ENCODE data around the gene ANKRD63. TPM values are rescaled to one million over a fixed set of nuclear protein-coding genes. Genes with fewer than 3 reads are reported as not detected.

ANKRD63 gene
- polyA plus RNA-seq, 1 of the 3 experiments (the other 2 are of a cell fraction) = not detected

- TF ChIP-seq, protein P1, sequence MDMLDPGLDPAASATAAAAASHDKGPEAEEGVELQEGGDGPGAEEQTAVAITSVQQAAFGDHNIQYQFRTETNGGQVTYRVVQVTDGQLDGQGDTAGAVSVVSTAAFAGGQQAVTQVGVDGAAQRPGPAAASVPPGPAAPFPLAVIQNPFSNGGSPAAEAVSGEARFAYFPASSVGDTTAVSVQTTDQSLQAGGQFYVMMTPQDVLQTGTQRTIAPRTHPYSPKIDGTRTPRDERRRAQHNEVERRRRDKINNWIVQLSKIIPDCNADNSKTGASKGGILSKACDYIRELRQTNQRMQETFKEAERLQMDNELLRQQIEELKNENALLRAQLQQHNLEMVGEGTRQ (IDR thresholded peaks at IDR 0.05; ENCODE audit: borderline replicate concordance, low read depth, low read length) = no peak
- TF ChIP-seq EP300 (IDR thresholded peaks at IDR 0.05; ENCODE audit: borderline replicate concordance in 1 of 2, low read depth in 1 of 2, low read length in 1 of 2) (no peak), GABPA (IDR thresholded peaks at IDR 0.05; ENCODE audit: low read depth) (no peak), CHD2 (IDR thresholded peaks at IDR 0.05; ENCODE audit: low read length, partially characterized antibody) (no peak), TAF1 (IDR thresholded peaks at IDR 0.05; ENCODE audit: borderline replicate concordance, low read depth, low read length) (no peak)
- TF ChIP-seq, protein P2, sequence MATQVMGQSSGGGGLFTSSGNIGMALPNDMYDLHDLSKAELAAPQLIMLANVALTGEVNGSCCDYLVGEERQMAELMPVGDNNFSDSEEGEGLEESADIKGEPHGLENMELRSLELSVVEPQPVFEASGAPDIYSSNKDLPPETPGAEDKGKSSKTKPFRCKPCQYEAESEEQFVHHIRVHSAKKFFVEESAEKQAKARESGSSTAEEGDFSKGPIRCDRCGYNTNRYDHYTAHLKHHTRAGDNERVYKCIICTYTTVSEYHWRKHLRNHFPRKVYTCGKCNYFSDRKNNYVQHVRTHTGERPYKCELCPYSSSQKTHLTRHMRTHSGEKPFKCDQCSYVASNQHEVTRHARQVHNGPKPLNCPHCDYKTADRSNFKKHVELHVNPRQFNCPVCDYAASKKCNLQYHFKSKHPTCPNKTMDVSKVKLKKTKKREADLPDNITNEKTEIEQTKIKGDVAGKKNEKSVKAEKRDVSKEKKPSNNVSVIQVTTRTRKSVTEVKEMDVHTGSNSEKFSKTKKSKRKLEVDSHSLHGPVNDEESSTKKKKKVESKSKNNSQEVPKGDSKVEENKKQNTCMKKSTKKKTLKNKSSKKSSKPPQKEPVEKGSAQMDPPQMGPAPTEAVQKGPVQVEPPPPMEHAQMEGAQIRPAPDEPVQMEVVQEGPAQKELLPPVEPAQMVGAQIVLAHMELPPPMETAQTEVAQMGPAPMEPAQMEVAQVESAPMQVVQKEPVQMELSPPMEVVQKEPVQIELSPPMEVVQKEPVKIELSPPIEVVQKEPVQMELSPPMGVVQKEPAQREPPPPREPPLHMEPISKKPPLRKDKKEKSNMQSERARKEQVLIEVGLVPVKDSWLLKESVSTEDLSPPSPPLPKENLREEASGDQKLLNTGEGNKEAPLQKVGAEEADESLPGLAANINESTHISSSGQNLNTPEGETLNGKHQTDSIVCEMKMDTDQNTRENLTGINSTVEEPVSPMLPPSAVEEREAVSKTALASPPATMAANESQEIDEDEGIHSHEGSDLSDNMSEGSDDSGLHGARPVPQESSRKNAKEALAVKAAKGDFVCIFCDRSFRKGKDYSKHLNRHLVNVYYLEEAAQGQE (IDR thresholded peaks at IDR 0.05; ENCODE audit: low read depth, low read length) = no peak
Measured at GRCh38 chr15:40273428-40273827, 9.4 kb downstream of the ANKRD63 start (continued).

DNA sequence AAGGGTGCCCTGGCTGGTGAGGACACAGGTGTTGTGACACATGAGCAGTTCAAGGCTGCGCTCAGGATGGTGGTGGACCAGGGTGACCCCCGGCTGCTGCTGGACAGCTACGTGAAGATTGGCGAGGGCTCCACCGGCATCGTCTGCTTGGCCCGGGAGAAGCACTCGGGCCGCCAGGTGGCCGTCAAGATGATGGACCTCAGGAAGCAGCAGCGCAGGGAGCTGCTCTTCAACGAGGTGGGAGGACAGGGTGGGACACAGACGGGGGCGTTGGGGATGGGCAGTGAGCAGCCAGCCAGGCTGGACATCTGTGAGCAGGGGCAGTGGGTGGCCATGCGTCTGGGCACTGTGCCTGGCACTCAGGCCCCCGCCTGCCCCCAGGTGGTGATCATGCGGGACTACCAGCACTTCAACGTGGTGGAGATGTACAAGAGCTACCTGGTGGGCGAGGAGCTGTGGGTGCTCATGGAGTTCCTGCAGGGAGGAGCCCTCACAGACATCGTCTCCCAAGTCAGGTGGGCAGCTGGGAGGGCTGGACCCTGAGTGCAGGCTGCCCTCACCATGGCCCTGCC, 10.3 kb downstream of the ANKRD63 start:
- CTCF ChIA-PET = interaction anchor here (0.9 to 25.6 kb wide), 13 partner anchors 9 to 241 kb away, joined by 3 to 868 read pairs (median 70); partner anchors contain the start of genes ANKRD63, BMF, CCDC9B and INAFM2

More for the DNA sequence above, 10.3 kb downstream of the ANKRD63 start:
- Histone ChIP-seq H3K27ac (ENCODE audit: low read depth in 2 of 2, low read length in 1 of 2) (no peak overlapping the region), H3K4me1 (ENCODE audit: control insufficient read depth in 1 of 2, insufficient read depth in 2 of 2, low read depth in 1 of 2, low read length in 1 of 2) (peaks cover 2 to 3% of the 10 kb centered on the region in 2 experiments; a peak in 1 of 4 replicates), H3F3A (replicated peaks; ENCODE audit: insufficient read depth) (no peaks in the 10 kb centered on the region), H3K4me2 (no peak overlapping the region), H2AFZ (ENCODE audit: low read depth) (no peak overlapping the region), H3K9me3 (no peaks in the 10 kb centered on the region), H3K9me2 (no peaks in the 10 kb centered on the region), H3K27me3 (ENCODE audit: insufficient read depth) (no peaks in the 10 kb centered on the region), H3K79me2 (ENCODE audit: insufficient read depth) (no peaks in the 10 kb centered on the region), H3K36me3 (replicated peaks in 1 of 2; ENCODE audit: control insufficient read depth in 1 of 2, insufficient read depth in 2 of 2, low read length in 1 of 2) (no peaks in the 10 kb centered on the region), H4K20me1 (ENCODE audit: insufficient read depth) (no peaks in the 10 kb centered on the region), H3K9ac (no peak overlapping the region), H3K4me3 (ENCODE audit: low read depth in 2 of 2, low read length in 1 of 2) (no peak overlapping the region)
- POLR2A ChIA-PET = no interaction called here
- no peak for DNase-seq
- WGBS (ENCODE audit: low lambda C conversion rate) = 85% methylated on average over 12 of the region's 20 CpGs
- TF ChIP-seq, protein P3, sequence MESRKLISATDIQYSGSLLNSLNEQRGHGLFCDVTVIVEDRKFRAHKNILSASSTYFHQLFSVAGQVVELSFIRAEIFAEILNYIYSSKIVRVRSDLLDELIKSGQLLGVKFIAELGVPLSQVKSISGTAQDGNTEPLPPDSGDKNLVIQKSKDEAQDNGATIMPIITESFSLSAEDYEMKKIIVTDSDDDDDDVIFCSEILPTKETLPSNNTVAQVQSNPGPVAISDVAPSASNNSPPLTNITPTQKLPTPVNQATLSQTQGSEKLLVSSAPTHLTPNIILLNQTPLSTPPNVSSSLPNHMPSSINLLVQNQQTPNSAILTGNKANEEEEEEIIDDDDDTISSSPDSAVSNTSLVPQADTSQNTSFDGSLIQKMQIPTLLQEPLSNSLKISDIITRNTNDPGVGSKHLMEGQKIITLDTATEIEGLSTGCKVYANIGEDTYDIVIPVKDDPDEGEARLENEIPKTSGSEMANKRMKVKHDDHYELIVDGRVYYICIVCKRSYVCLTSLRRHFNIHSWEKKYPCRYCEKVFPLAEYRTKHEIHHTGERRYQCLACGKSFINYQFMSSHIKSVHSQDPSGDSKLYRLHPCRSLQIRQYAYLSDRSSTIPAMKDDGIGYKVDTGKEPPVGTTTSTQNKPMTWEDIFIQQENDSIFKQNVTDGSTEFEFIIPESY (IDR thresholded peaks at IDR 0.05; ENCODE audit: borderline replicate concordance, low read depth) = no peak
- TF ChIP-seq, protein P1 (IDR thresholded peaks at IDR 0.05; ENCODE audit: borderline replicate concordance, low read depth, low read length) = no peak
- no peak for TF ChIP-seq CHD2 (IDR thresholded peaks at IDR 0.05; ENCODE audit: low read length, partially characterized antibody)
- TF ChIP-seq TCF12 (IDR thresholded peaks at IDR 0.05) = no peak
- no peak for TF ChIP-seq TEAD4 (IDR thresholded peaks at IDR 0.05; ENCODE audit: borderline replicate concordance, insufficient read depth)
- TF ChIP-seq RCOR1 (IDR thresholded peaks at IDR 0.05; ENCODE audit: low read length) = no peak
- TF ChIP-seq RXRA (IDR thresholded peaks at IDR 0.05; ENCODE audit: borderline replicate concordance, low read depth) = no peak

Data from SK-N-SH (cell line).